ENCODE results near the gene PRAMEF5.
"Not testable (repeated sequence)": the region's sequence is repeated elsewhere in the genome, so short reads cannot be mapped to it uniquely, and the experiment has no call there.

The PRAMEF5 gene

GRCh38 chr1:13279617-13280016, 25.6 kb downstream of the PRAMEF5 start:
- DNase-seq, result not testable (repeated sequence)

- not testable (repeated sequence) for DNase-seq
Observed at GRCh38 chr1:13285037-13285436, 31.0 kb downstream of the PRAMEF5 start, which contains the start of gene PRAMEF8. Gene PRAMEF8, minus strand, starts transcription at chr1:13285137. Its CDS starts 1,046 bp downstream, at chr1:13284091.

GRCh38 chr1:13289030-13289429, 35.0 kb downstream of the PRAMEF5 start:
- DNase-seq, result not testable (repeated sequence)

- not testable (repeated sequence) for DNase-seq
Observed at GRCh38 chr1:13297216-13297931, 43.4 kb downstream of the PRAMEF5 start.

- not testable (repeated sequence) for DNase-seq
Observed at GRCh38 chr1:13298699-13299098, 44.7 kb downstream of the PRAMEF5 start.

GRCh38 chr1:13302197-13302596, 48.2 kb downstream of the PRAMEF5 start:
- not testable (repeated sequence) for DNase-seq

GRCh38 chr1:13303239-13303638, 49.2 kb downstream of the PRAMEF5 start, which contains the start of gene PRAMEF33:
Gene PRAMEF33, plus strand, starts transcription at chr1:13303539. Its CDS starts 2,416 bp downstream, at chr1:13305955.
- DNase-seq, result not testable (repeated sequence)

Measured in stimulated activated CD4-positive, alpha-beta T cell treated with anti-CD3 and anti-CD28 coated beads, Interleukin-1b, Interleukin-23, amount 100 ng/mL, for 48 hours (primary cell).